HepG2 (cell line): ENCODE data around the gene TRIM31. TPM values are rescaled to one million over a fixed set of nuclear protein-coding genes. Genes with fewer than 3 reads are reported as not detected.

ENCODE experiments used
- ESRRA ChIP-seq: sonication (generic); formaldehyde crosslinking; IDR thresholded peaks from 2 replicates; pipeline ENCODE4 v1.5.1; 2020; ENCODE audit warnings: mild to moderate bottlenecking, low read depth, missing genetic modification reagents
- GTF2F1 ChIP-seq: fragments of 150-350 bp; IDR thresholded peaks from 2 replicates; pipeline ENCODE4 v1.6.1; 2014; ENCODE audit warnings: low read length
- HNF4G ChIP-seq, 2 experiments: sonication (generic) in 1 of 2; formaldehyde crosslinking in 1 of 2; IDR thresholded peaks; 2 replicates each; pipeline versions ENCODE4 v1.4.0 to v1.6.1; 2011 to 2020; ENCODE audit warnings: borderline replicate concordance in 2 of 2, low read depth in 2 of 2, mild to moderate bottlenecking in 2 of 2, low read length in 1 of 2, missing genetic modification reagents in 1 of 2, moderate library complexity in 1 of 2
- JUN ChIP-seq: sonication (generic); formaldehyde crosslinking; IDR thresholded peaks from 2 replicates; pipeline ENCODE4 v1.4.0; 2020; ENCODE audit warnings: mild to moderate bottlenecking, missing genetic modification reagents
- MZF1 ChIP-seq: sonication (generic); formaldehyde crosslinking; IDR thresholded peaks from 2 replicates; pipeline ENCODE4 v1.8.1; 2023; ENCODE audit warnings: mild to moderate bottlenecking, missing genetic modification reagents, borderline replicate concordance
- NFIC ChIP-seq: IDR thresholded peaks from 2 replicates; pipeline ENCODE4 v1.6.1; 2012; ENCODE audit warnings: mild to moderate bottlenecking, low read length, inconsistent platforms
- RXRA ChIP-seq: sonication (generic); formaldehyde crosslinking; IDR thresholded peaks from 2 replicates; pipeline ENCODE4 v1.5.1; 2020; ENCODE audit warnings: missing genetic modification reagents
- TSC22D2 ChIP-seq: sonication (generic); formaldehyde crosslinking; IDR thresholded peaks from 2 replicates; pipeline ENCODE4 v1.5.1; 2020; ENCODE audit warnings: missing genetic modification reagents, mild to moderate bottlenecking, borderline replicate concordance
- ZBTB38 ChIP-seq: sonication (generic); formaldehyde crosslinking; IDR thresholded peaks from 2 replicates; pipeline ENCODE4 v1.5.1; 2020; ENCODE audit warnings: mild to moderate bottlenecking, missing genetic modification reagents
- ZEB1 ChIP-seq: IDR thresholded peaks from 2 replicates; pipeline ENCODE4 v1.6.1; 2012; ENCODE audit warnings: mild to moderate bottlenecking, low read depth, inconsistent platforms; ENCODE audit not compliant: insufficient replicate concordance
- ZNF235 ChIP-seq: sonication (generic); formaldehyde crosslinking; IDR thresholded peaks from 2 replicates; pipeline ENCODE4 v1.8.1; 2023; ENCODE audit warnings: mild to moderate bottlenecking, missing genetic modification reagents, borderline replicate concordance
- ZNF333 ChIP-seq: sonication (generic); formaldehyde crosslinking; IDR thresholded peaks from 2 replicates; pipeline ENCODE4 v1.4.0; 2020; ENCODE audit warnings: mild to moderate bottlenecking, missing genetic modification reagents, borderline replicate concordance
- ZNF335 ChIP-seq: sonication (generic); formaldehyde crosslinking; IDR thresholded peaks from 2 replicates; pipeline ENCODE4 v1.4.0; 2020; ENCODE audit warnings: missing genetic modification reagents
- ZNF383 ChIP-seq: sonication (generic); formaldehyde crosslinking; IDR thresholded peaks from 2 replicates; pipeline ENCODE4 v1.4.0; 2020; ENCODE audit warnings: missing genetic modification reagents, mild to moderate bottlenecking, borderline replicate concordance
- ZNF652 ChIP-seq: IDR thresholded peaks from 2 replicates; pipeline ENCODE4 v1.6.1; 2016; ENCODE audit warnings: low read depth, borderline replicate concordance
- ZNF672 ChIP-seq: sonication (generic); formaldehyde crosslinking; IDR thresholded peaks from 2 replicates; pipeline ENCODE4 v1.8.1; 2022; ENCODE audit warnings: missing genetic modification reagents
- polyA plus RNA-seq, 8 experiments: library from polyadenylated mRNA; depleted of rRNA in 3 of 8; stranded (reverse) in 7 of 8; unstranded in 1 of 8; fragments of >200 nt; fragmentation: Illumina TruSeq in 4 of 8; extraction: Trizol in 4 of 8; gene quantifications; 2 replicates each; pipeline versions ENCODE4 v1.2.1 to v1.2.3, GENCODE V29; 2011 to 2016; ENCODE audit warnings: low read depth in 4 of 8, missing spikeins in 1 of 8, mixed read lengths in 1 of 8; ENCODE audit not compliant: insufficient read depth in 1 of 8
- total RNA-seq, 5 experiments: library from RNA; depleted of rRNA; stranded (reverse); fragments of >200 nt; fragmentation: Illumina TruSeq; extraction: Trizol; gene quantifications; 2 replicates each; pipeline ENCODE4 v1.2.3, GENCODE V29; 2016; ENCODE audit warnings: low read depth in 1 of 5
- TF ChIP-seq, protein P1 (sequence below): sonication (generic); formaldehyde crosslinking; conservative IDR thresholded peaks from 2 replicates; pipeline ENCODE4 v1.8.0; 2022; ENCODE audit warnings: low read depth, missing genetic modification reagents
- TF ChIP-seq, protein P2 (sequence below): sonication (generic); formaldehyde crosslinking; IDR thresholded peaks from 2 replicates; pipeline ENCODE4 v1.8.0; 2022; ENCODE audit warnings: missing genetic modification reagents, mild to moderate bottlenecking, inconsistent platforms, borderline replicate concordance
- TF ChIP-seq, protein P3 (sequence below): sonication (generic); formaldehyde crosslinking; IDR thresholded peaks from 2 replicates; pipeline ENCODE4 v1.4.0; 2020; ENCODE audit warnings: missing genetic modification reagents, borderline replicate concordance

The TRIM31 gene
- total and polyA plus RNA-seq, 2 of the 13 experiments (the other 11 are each of a cell fraction or from before 2014, with no cell fraction given): 0.13 to 0.51 TPM

DNA sequence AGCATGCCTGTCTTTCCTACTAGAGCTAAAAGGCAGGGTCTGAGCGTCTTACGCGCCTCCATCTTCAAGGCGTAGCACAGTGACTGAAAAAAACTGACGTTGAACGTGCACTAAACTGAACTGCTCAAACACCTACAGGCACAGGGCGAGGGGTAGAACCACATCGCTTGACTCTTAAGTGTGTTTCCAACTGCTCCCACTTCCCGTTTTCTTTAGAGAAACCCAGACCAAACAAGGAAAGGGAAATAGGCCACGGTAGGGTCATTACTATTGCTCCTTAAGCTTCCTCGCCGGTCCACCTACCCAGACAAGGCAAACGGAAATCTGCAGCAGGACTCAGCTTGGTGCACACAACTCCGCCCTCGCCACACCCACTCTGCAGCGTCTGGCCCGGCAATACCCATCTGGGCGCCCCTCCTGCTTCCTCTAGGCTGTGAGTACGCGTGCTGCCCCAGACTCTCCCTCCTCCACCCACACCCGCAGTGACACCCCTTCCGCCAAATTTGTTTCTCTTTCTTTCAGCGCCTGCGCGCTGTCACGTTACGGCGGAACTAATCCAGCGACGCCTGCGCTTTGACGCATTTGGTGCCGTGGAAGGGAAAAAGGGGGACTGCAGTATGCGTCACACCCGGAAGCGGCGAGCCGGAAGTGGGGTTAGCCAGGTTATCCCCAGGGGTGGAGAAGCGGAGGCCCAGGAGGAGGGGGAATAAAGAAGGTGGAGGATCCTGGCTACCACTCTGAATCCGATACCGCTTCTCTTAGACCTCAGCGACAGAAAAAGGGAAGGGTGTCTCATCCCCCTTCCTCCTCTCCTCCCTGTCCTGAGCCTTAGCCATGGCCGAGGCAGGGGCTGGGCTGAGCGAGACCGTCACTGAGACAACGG, 46.1 kb downstream of the TRIM31 start, which contains the start of gene PPP1R11 (continued):
- TF ChIP-seq RXRA (peak; percentile 90), ZNF333 (CRISPR knock-in tag) (0 out of 2 replicates have a peak, but pooled peaks have one; percentile 53), ZNF335 (CRISPR knock-in tag) (no peak), ZNF235 (CRISPR knock-in tag) (0 out of 2 replicates have a peak, but pooled peaks have one; percentile 0), ESRRA (peak; percentile 42; the same call in 1 of the 2 replicates), NFIC (no peak; the same call in 1 of the 2 replicates), ZBTB38 (CRISPR knock-in tag) (peak; percentile 75; the same call in 1 of the 2 replicates), GTF2F1 (no peak), ZNF652 (CRISPR knock-in tag) (no peak), MZF1 (CRISPR knock-in tag) (no peak), JUN (peak; percentile 84), HNF4G (IDR thresholded peaks at IDR 0.05; ENCODE audit: borderline replicate concordance, low read depth, low read length) (no peak), HNF4G (CRISPR knock-in tag; IDR thresholded peaks at IDR 0.05; ENCODE audit: borderline replicate concordance, low read depth) (peak; percentile 57; the same call in 1 of the 2 replicates), ZNF672 (CRISPR knock-in tag) (no peak), ZNF383 (CRISPR knock-in tag) (0 out of 2 replicates have a peak, but pooled peaks have one; percentile 46), ZEB1 (peak; percentile 40), TSC22D2 (CRISPR knock-in tag) (peak; percentile 56; the same call in 1 of the 2 replicates)
- TF ChIP-seq, protein P1, sequence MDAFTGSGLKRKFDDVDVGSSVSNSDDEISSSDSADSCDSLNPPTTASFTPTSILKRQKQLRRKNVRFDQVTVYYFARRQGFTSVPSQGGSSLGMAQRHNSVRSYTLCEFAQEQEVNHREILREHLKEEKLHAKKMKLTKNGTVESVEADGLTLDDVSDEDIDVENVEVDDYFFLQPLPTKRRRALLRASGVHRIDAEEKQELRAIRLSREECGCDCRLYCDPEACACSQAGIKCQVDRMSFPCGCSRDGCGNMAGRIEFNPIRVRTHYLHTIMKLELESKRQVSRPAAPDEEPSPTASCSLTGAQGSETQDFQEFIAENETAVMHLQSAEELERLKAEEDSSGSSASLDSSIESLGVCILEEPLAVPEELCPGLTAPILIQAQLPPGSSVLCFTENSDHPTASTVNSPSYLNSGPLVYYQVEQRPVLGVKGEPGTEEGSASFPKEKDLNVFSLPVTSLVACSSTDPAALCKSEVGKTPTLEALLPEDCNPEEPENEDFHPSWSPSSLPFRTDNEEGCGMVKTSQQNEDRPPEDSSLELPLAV (CRISPR knock-in tag): no peak
- TF ChIP-seq, protein P2, sequence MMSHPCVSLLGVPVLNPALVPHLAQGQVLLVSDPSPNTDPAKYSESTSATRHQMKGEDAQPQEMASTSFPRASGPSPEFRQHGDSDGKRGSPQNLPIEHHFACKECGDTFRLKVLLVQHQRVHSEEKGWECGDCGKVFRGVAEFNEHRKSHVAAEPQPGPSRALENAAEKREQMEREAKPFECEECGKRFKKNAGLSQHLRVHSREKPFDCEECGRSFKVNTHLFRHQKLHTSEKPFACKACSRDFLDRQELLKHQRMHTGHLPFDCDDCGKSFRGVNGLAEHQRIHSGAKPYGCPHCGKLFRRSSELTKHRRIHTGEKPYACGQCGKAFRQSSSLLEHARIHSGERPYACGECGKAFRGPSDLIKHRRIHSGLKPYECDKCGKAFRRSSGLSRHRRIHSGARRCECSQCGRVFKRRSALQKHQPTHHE (CRISPR knock-in tag): no peak
- TF ChIP-seq, protein P3, sequence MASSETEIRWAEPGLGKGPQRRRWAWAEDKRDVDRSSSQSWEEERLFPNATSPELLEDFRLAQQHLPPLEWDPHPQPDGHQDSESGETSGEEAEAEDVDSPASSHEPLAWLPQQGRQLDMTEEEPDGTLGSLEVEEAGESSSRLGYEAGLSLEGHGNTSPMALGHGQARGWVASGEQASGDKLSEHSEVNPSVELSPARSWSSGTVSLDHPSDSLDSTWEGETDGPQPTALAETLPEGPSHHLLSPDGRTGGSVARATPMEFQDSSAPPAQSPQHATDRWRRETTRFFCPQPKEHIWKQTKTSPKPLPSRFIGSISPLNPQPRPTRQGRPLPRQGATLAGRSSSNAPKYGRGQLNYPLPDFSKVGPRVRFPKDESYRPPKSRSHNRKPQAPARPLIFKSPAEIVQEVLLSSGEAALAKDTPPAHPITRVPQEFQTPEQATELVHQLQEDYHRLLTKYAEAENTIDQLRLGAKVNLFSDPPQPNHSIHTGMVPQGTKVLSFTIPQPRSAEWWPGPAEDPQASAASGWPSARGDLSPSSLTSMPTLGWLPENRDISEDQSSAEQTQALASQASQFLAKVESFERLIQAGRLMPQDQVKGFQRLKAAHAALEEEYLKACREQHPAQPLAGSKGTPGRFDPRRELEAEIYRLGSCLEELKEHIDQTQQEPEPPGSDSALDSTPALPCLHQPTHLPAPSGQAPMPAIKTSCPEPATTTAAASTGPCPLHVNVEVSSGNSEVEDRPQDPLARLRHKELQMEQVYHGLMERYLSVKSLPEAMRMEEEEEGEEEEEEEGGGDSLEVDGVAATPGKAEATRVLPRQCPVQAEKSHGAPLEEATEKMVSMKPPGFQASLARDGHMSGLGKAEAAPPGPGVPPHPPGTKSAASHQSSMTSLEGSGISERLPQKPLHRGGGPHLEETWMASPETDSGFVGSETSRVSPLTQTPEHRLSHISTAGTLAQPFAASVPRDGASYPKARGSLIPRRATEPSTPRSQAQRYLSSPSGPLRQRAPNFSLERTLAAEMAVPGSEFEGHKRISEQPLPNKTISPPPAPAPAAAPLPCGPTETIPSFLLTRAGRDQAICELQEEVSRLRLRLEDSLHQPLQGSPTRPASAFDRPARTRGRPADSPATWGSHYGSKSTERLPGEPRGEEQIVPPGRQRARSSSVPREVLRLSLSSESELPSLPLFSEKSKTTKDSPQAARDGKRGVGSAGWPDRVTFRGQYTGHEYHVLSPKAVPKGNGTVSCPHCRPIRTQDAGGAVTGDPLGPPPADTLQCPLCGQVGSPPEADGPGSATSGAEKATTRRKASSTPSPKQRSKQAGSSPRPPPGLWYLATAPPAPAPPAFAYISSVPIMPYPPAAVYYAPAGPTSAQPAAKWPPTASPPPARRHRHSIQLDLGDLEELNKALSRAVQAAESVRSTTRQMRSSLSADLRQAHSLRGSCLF: no peak
